Measurements from ENCODE around the gene LINC01488.

Gene LINC01488

DNA sequence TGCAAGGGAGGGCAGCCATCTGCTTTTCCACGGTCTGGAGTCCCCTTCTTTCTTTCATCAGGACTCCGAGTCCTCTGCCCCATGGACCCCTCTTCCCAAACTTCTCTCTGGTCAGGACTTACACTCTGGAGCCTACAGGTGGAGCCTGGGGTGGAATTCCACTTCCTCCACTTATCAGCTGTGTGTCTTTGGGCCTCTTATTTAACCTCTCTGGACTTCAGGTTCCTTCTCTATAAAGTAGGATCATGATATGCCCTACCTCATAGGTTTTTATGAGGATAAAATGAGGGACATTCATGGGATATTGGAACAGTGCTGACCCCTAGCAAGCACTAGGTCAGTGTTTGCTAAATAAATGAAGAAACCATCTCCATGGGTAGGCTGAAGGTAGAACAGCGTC, 1.7 kb downstream of the LINC01488 start:
- H3K27ac ChIP-seq (ENCODE audit: low read depth, low read length) = no peak overlapping the region
- no peak for DNase-seq
- H2AK5ac ChIP-seq (ENCODE audit: low read length) = no peak overlapping the region
- no peaks in the 10 kb centered on the region for H3K79me2 ChIP-seq (ENCODE audit: control insufficient read depth, insufficient read depth, low read length)
- H3K27me3 ChIP-seq (ENCODE audit: insufficient read depth, low read length, poor library complexity) = no peaks in the 10 kb centered on the region
- H2BK120ac ChIP-seq (ENCODE audit: low read depth, low read length) = no peak overlapping the region
- H4K8ac ChIP-seq (ENCODE audit: low read depth, low read length) = no peak overlapping the region
- H3K4me2 ChIP-seq (ENCODE audit: low read length) = no peak overlapping the region
- no peak overlapping the region for H3K18ac ChIP-seq (ENCODE audit: low read length)
- H2BK15ac ChIP-seq (replicated peaks; ENCODE audit: low read depth) = no peak overlapping the region
- no peak overlapping the region for H3K56ac ChIP-seq (ENCODE audit: low read length)
- no peaks in the 10 kb centered on the region for H3K36me3 ChIP-seq (ENCODE audit: control insufficient read depth, insufficient read depth, low read length)
- H4K5ac ChIP-seq (ENCODE audit: low read length) = no peak overlapping the region
- H3K9ac ChIP-seq (ENCODE audit: low read length) = no peak overlapping the region
- H3K79me1 ChIP-seq (ENCODE audit: low read length) = no peaks in the 10 kb centered on the region
- no peaks in the 10 kb centered on the region for H3K4me1 ChIP-seq (ENCODE audit: control insufficient read depth, low read depth, low read length)
- no peak overlapping the region for H2BK5ac ChIP-seq (ENCODE audit: low read length)
- WGBS (ENCODE audit: extremely low coverage, insufficient coverage, low lambda C conversion rate) = no CpG with 5 or more reads among the region's 3 CpGs
- no peak overlapping the region for H3K23ac ChIP-seq (ENCODE audit: low read length)
- H3K4me3 ChIP-seq (ENCODE audit: low read length) = no peak overlapping the region
- no peak overlapping the region for H3K4ac ChIP-seq (ENCODE audit: low read depth, low read length)

DNA sequence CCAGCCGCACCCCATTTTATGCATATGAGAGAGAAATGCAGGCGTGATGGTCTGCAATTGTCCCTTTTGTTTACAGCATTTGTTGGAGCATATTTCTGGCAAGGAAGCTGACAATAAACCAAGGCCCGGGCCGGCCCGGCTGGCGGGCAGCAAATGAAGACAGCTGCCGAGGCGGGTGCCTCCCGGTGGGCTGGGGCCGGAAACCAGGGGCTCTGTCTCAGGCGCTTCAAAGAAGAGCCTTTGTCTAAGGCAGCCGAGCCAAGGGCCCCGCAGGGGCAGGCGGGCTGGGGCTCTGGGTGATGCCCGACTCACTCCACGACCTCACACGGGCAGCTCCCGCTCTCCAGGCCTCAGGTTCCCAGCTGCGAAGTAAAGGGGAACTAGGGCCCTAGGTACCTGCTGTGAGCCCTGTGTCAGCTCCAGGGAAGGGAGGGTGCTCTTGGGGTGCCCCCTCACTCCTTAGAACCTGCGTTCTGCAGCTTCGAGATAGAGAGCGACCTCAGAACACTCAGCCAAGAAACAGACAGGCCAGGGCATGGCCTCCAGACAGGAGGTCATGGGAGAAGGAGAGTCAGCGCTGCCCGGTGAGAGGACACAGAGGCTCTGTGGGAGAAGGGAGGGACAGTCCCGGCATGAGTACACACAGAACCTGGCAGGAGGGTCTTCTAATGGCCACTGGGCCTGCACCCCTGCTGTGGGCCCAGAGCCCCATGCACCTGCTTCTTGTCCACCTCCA, 2.4 kb downstream of the LINC01488 start:
- Histone ChIP-seq H2AK5ac (ENCODE audit: low read length) (no peak overlapping the region), H3K56ac (ENCODE audit: low read length) (no peak overlapping the region), H3K79me2 (ENCODE audit: control insufficient read depth, insufficient read depth, low read length) (no peaks in the 10 kb centered on the region), H3K27ac (ENCODE audit: low read depth, low read length) (no peak overlapping the region), H4K5ac (ENCODE audit: low read length) (no peak overlapping the region), H4K8ac (ENCODE audit: low read depth, low read length) (no peak overlapping the region), H3K4ac (ENCODE audit: low read depth, low read length) (no peak overlapping the region), H3K4me1 (ENCODE audit: control insufficient read depth, low read depth, low read length) (no peaks in the 10 kb centered on the region), H2BK5ac (ENCODE audit: low read length) (no peak overlapping the region), H3K4me3 (ENCODE audit: low read length) (no peak overlapping the region), H3K9ac (ENCODE audit: low read length) (no peak overlapping the region), H2BK15ac (replicated peaks; ENCODE audit: low read depth) (no peak overlapping the region), H3K36me3 (ENCODE audit: control insufficient read depth, insufficient read depth, low read length) (no peaks in the 10 kb centered on the region), H3K79me1 (ENCODE audit: low read length) (no peaks in the 10 kb centered on the region), H2BK120ac (ENCODE audit: low read depth, low read length) (no peak overlapping the region), H3K18ac (ENCODE audit: low read length) (no peak overlapping the region), H3K27me3 (ENCODE audit: insufficient read depth, low read length, poor library complexity) (no peaks in the 10 kb centered on the region), H3K4me2 (ENCODE audit: low read length) (no peak overlapping the region), H3K23ac (ENCODE audit: low read length) (no peak overlapping the region)
- no CpG with 5 or more reads among the region's 25 CpGs for WGBS (ENCODE audit: extremely low coverage, insufficient coverage, low lambda C conversion rate)
- no peak for DNase-seq

DNA sequence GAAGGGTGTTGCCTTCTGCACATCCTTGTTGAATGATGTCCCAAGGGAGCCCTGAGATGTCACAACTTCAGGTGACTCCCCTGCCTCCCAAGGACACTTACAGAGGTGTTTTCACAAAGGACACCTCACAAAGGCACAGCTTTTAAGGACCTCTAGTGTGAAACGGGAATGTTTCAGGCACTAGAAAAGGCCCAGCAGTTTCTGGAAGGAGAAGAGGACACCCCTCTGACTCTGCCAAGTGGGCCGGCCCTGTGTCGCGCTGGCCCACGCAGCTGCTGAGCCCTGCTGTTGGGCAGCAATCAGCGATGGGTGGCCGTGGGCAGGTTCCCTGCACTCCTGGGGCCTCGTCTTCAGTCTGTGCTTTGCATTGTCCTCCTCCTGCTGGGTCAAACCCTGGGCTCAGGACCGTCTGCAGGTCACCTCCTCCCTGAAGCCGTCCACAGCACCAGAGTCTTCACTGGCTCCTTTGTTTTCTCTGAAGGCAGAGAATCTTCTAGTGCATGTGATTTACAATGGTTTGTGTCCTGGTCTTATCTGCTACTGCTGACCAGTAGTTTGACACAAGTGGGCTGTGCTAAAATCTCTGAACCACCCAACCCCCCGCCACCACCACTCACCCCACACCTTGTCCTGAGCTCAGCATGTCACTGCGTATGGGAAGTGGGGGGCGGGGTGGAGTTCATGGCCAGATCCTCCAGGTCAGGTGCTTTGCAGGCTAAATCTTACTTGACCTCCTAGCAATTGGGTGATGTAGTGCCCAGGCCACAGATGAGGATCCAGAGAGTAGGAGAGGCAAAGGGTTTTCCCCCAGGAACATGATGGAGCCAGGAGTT, 3.2 kb downstream of the LINC01488 start:
- Histone ChIP-seq H3K18ac (ENCODE audit: low read length) (no peak overlapping the region), H3K4me2 (ENCODE audit: low read length) (no peak overlapping the region), H3K27me3 (ENCODE audit: insufficient read depth, low read length, poor library complexity) (no peaks in the 10 kb centered on the region), H3K4ac (ENCODE audit: low read depth, low read length) (no peak overlapping the region), H3K56ac (ENCODE audit: low read length) (no peak overlapping the region), H2BK5ac (ENCODE audit: low read length) (no peak overlapping the region), H4K5ac (ENCODE audit: low read length) (no peak overlapping the region), H3K9ac (ENCODE audit: low read length) (no peak overlapping the region), H3K27ac (ENCODE audit: low read depth, low read length) (no peak overlapping the region), H3K79me1 (ENCODE audit: low read length) (no peaks in the 10 kb centered on the region), H2BK15ac (replicated peaks; ENCODE audit: low read depth) (no peak overlapping the region), H3K23ac (ENCODE audit: low read length) (no peak overlapping the region), H4K8ac (ENCODE audit: low read depth, low read length) (no peak overlapping the region), H3K79me2 (ENCODE audit: control insufficient read depth, insufficient read depth, low read length) (no peaks in the 10 kb centered on the region), H2AK5ac (ENCODE audit: low read length) (no peak overlapping the region), H3K4me3 (ENCODE audit: low read length) (no peak overlapping the region), H3K4me1 (ENCODE audit: control insufficient read depth, low read depth, low read length) (no peaks in the 10 kb centered on the region), H3K36me3 (ENCODE audit: control insufficient read depth, insufficient read depth, low read length) (no peaks in the 10 kb centered on the region), H2BK120ac (ENCODE audit: low read depth, low read length) (no peak overlapping the region)
- no CpG with 5 or more reads among the region's 13 CpGs for WGBS (ENCODE audit: extremely low coverage, insufficient coverage, low lambda C conversion rate)
- DNase-seq = no peak

DNA sequence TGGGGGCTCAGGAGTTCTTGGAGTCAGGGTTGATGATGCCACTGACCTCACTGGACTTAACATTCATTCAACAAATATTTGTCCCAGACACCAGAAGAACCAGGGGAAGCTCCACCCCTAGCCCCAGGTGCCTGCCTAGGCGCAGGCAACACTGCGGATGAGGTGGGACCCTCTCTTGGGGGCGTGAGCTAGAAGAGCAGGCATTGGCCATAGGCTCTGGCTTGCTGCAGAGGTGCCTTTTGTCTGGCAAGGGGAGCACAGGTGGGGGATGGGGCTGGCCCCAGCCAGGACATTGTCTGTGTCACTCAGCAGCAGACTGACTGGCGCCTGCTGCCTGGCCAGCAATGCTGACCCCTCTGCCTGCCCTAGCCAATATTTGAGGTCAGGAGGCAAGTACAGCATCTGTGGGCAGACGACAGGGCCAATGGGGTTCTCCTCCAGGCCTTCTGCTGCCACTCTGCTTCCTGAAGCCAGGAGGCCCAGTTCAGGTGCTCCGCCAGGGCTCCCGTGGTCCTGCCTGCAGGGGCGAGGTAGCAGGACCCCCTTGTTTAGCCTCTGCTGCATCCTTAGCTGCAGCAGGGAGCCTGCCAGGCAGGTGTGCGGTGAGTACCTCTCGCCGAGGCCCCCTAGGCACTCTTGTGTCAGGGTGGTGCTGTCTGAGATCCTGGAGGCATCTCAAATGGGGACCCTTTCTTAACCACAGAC, 4.0 kb downstream of the LINC01488 start:
- H2AK5ac ChIP-seq (ENCODE audit: low read length) = no peak overlapping the region
- WGBS (ENCODE audit: extremely low coverage, insufficient coverage, low lambda C conversion rate) = no CpG with 5 or more reads among the region's 11 CpGs
- no peak overlapping the region for H3K18ac ChIP-seq (ENCODE audit: low read length)
- no peak overlapping the region for H2BK15ac ChIP-seq (replicated peaks; ENCODE audit: low read depth)
- H3K79me1 ChIP-seq (ENCODE audit: low read length) = no peaks in the 10 kb centered on the region
- no peaks in the 10 kb centered on the region for H3K27me3 ChIP-seq (ENCODE audit: insufficient read depth, low read length, poor library complexity)
- no peak overlapping the region for H3K9ac ChIP-seq (ENCODE audit: low read length)
- no peak overlapping the region for H3K4ac ChIP-seq (ENCODE audit: low read depth, low read length)
- H3K4me3 ChIP-seq (ENCODE audit: low read length) = no peak overlapping the region
- no peak overlapping the region for H3K23ac ChIP-seq (ENCODE audit: low read length)
- no peak for DNase-seq
- H2BK120ac ChIP-seq (ENCODE audit: low read depth, low read length) = no peak overlapping the region
- H3K56ac ChIP-seq (ENCODE audit: low read length) = no peak overlapping the region
- no peak overlapping the region for H4K8ac ChIP-seq (ENCODE audit: low read depth, low read length)
- no peak overlapping the region for H3K4me2 ChIP-seq (ENCODE audit: low read length)
- no peaks in the 10 kb centered on the region for H3K79me2 ChIP-seq (ENCODE audit: control insufficient read depth, insufficient read depth, low read length)
- H3K36me3 ChIP-seq (ENCODE audit: control insufficient read depth, insufficient read depth, low read length) = no peaks in the 10 kb centered on the region
- no peak overlapping the region for H3K27ac ChIP-seq (ENCODE audit: low read depth, low read length)
- H3K4me1 ChIP-seq (ENCODE audit: control insufficient read depth, low read depth, low read length) = no peaks in the 10 kb centered on the region
- H4K5ac ChIP-seq (ENCODE audit: low read length) = no peak overlapping the region
- no peak overlapping the region for H2BK5ac ChIP-seq (ENCODE audit: low read length)

DNA sequence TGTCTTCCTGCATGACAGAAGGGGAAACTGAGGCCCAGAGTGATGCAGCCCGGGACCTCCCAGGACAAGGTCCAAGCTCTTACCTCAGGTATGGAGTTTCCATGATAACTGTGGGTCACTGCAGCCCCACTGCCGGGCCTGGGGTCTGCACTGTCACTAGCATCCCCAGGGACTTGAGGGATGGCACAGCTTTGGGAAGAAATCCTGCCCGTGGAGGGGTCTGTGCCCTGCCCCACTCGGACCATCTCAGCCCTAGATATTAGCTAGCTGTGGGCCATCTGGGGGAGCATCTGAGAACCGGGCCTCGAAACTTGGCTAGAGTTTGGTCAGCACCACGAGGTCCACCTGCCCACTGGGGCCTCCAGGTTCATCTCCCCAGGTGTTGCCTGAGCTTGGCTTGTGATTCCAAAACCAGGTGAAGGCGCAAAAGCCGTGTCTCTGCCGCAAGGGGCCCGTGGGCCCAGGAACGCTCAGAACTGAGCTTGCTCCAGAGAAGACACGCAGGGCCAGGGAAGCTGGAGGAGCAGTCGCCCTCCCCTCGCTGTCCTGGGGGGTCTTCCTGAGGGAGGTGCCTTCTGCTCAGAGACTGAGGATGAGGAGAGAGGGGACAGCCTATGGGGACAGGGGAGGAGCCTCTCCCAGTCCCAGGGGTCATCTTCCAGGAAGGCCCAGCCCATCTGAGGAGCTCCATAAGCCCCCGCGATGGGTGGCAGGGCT, 4.8 kb downstream of the LINC01488 start:
- Histone ChIP-seq H3K79me2 (ENCODE audit: control insufficient read depth, insufficient read depth, low read length) (no peaks in the 10 kb centered on the region), H2BK120ac (ENCODE audit: low read depth, low read length) (no peak overlapping the region), H3K27ac (ENCODE audit: low read depth, low read length) (no peak overlapping the region), H3K23ac (ENCODE audit: low read length) (no peak overlapping the region), H3K9ac (ENCODE audit: low read length) (no peak overlapping the region), H4K8ac (ENCODE audit: low read depth, low read length) (no peak overlapping the region), H3K18ac (ENCODE audit: low read length) (no peak overlapping the region), H3K27me3 (ENCODE audit: insufficient read depth, low read length, poor library complexity) (no peaks in the 10 kb centered on the region), H3K4me3 (ENCODE audit: low read length) (no peak overlapping the region), H4K5ac (ENCODE audit: low read length) (no peak overlapping the region), H3K56ac (ENCODE audit: low read length) (no peak overlapping the region), H3K4me1 (ENCODE audit: control insufficient read depth, low read depth, low read length) (no peaks in the 10 kb centered on the region), H3K36me3 (ENCODE audit: control insufficient read depth, insufficient read depth, low read length) (no peaks in the 10 kb centered on the region), H2BK5ac (ENCODE audit: low read length) (no peak overlapping the region), H3K4me2 (ENCODE audit: low read length) (no peak overlapping the region), H2BK15ac (replicated peaks; ENCODE audit: low read depth) (no peak overlapping the region), H3K4ac (ENCODE audit: low read depth, low read length) (no peak overlapping the region), H3K79me1 (ENCODE audit: low read length) (no peaks in the 10 kb centered on the region), H2AK5ac (ENCODE audit: low read length) (no peak overlapping the region)
- no peak for DNase-seq
- WGBS (ENCODE audit: extremely low coverage, insufficient coverage, low lambda C conversion rate) = no CpG with 5 or more reads among the region's 17 CpGs

Measured in mesendoderm (in vitro differentiated cells).